ENCODE results near the gene GPHN.

GPHN gene

DNA sequence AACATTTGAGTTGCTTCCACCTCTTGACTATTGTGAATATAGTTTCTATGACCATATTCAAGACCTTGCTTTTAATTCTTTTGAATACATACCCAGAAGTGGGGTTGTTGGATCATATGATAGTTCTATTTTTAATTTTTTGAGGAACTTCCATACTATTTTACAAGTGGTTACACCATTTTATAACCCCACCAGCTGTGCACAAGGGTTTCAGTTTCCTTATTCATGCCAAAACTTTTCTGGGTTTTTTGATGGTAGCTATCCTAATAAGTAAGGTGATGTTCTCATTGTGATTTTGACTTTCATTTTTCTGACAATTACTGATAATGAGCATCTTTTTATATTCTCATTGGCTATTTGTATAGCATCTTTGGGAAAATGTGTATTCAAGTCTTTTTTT is 571.9 kb downstream of the GPHN start:
- DNase-seq = no peak

GRCh38 chr14:67108230-67108629 is 600.3 kb downstream of the GPHN start:
- no peak for DNase-seq

DNA sequence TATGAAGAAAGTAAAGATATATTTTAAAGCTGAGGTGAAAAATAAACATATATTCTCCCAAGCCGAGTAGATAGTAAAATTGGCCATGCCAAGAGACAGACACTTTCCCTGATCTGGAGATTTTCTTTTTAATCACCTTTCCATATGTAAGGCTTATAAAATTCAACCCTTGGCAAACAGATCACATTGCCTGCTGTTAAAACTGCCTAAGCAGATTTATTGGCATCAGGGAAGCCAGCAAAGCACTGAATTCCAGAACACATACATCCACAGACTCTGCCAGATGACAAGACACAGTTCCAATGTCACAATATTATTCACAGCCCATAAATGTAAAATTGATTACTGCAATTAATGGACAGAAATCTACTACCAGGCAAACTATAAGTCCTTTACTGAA is 603.1 kb downstream of the GPHN start:
- no peak for DNase-seq

DNA sequence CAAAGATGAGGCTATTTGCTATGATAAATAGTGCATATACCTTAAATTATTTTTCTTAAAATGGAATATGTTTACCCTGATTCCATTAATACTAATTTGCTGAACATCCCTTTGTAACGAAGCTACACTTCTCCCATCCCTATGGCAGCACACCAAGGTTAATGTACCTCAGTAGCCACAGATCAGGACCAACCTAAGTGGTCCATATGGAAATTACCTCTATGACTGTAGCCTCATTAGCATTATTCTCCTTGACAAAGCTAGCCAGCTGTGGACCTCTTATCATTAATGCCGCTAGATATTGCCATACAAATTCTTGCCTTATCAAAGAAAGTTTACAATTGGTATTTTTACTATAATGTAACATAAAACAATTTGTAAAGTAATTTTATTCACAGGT is 604.4 kb downstream of the GPHN start:
- no peak for DNase-seq

DNA sequence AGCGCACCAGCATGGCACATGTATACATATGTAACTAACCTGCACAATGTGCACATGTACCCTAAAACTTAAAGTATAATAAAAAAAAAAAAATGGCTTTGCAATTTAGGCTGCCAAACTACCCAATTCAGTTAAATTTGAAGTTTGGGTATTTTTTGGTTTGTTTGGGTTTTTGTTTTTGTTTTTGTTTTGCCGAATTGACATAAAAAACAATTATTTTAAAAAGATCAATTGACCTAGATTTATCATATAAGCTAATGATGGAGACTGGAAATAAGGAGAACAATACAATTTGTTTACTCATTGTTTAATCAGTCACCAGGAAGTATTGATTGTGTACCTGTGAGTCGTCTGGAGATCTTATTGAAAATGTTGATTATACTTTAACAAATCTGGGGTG is 619.2 kb downstream of the GPHN start:
- DNase-seq = no peak

GRCh38 chr14:67129768-67130167 is 621.8 kb downstream of the GPHN start:
- DNase-seq = no peak

- DNase-seq = no peak
Observed at GRCh38 chr14:67131691-67132090, 623.7 kb downstream of the GPHN start.

- DNase-seq = no peak
Observed at GRCh38 chr14:67133144-67133543, 625.2 kb downstream of the GPHN start.

- no peak for DNase-seq
Observed at GRCh38 chr14:67133595-67134441, 625.9 kb downstream of the GPHN start.

GRCh38 chr14:67137744-67138371 is 629.9 kb downstream of the GPHN start:
- DNase-seq = no peak

DNA sequence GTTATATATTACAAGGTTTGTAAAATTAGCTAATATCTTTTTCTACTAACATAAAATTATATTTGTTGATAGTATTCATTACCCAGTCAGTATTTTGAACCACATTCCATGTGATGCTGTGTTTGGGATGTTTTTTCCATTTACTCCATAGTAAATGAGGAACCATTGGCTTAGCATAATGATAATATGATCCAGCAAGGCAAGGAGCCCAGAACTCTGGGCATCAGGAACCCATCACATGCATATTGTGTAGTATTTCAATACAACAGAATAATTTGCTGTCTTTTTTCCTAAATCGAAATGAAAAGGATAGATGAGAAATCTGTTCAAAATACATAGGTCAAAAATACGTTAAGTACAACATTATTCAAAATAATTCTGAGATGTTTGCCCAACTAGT is 632.6 kb downstream of the GPHN start:
- no peak for DNase-seq

DNA sequence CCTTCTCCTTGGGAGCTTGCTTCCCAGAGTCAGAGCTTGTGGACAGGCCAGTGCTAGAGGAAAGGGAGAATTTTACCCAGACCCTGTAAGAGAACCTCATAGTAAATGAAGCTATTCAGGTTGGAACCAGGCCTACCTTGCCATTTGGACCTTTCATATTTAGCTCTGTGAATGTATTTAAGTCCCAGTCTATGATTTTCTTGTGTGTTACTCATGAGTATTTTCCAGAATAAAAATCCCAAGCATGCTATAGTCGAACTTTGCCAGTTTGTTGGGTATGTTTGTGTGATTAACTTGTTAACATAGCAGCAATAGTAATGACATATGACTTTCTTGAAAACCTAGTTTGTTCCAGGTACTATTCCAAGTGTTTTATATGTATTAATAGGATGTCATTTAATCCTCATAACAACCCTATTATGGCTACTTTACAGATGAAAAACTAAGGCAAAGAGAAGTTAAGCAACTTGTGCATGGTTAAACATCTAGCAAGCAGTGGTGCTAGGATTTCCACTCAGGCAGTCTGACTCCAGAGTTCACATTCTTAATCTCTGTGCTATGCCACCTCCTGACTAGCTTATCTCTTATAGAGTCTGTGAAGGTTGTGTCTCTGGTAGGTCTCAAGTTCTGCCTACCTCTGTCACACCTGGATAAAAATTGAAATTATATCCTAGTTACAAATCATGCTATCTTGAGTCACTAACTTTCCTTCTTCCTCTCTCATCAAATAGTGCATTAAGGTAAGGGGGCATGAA is 633.4 kb downstream of the GPHN start:
- no peak for DNase-seq

GRCh38 chr14:67151082-67151666 is 643.2 kb downstream of the GPHN start:
- no peak for DNase-seq

DNA sequence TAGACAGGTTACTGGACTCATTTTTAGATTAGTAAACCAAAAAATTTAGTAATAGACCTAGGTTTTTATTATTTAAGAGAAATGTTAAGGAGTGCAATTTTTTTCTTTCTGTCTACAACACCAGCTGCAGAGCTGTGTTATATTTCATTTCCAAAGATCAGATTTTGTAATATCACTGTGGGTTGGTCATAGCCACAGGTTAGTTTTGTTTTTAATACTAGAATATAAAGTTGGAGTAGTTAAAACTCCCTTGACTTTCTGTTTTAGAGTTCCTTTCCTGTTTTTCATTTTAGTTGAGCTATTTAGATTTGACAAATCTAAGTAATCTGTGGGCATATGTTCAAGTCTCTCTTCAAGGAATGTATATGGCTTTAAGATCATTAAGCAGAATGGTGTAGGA is 650.6 kb downstream of the GPHN start:
- no peak for DNase-seq

GRCh38 chr14:67162385-67162784 is 654.4 kb downstream of the GPHN start:
- DNase-seq = no peak

- no peak for DNase-seq
Observed at GRCh38 chr14:67166450-67166853, 658.5 kb downstream of the GPHN start.

GRCh38 chr14:67167420-67168109 is 659.6 kb downstream of the GPHN start:
- DNase-seq = no peak

- DNase-seq = no peak
Observed at GRCh38 chr14:67168110-67168441, 660.1 kb downstream of the GPHN start.

- no peak for DNase-seq
Observed at GRCh38 chr14:67170660-67171059, 662.7 kb downstream of the GPHN start.

- DNase-seq = no peak
Observed at GRCh38 chr14:67172056-67172455, 664.1 kb downstream of the GPHN start.

- DNase-seq = no peak
Observed at GRCh38 chr14:67172520-67172919, 664.6 kb downstream of the GPHN start.

DNA sequence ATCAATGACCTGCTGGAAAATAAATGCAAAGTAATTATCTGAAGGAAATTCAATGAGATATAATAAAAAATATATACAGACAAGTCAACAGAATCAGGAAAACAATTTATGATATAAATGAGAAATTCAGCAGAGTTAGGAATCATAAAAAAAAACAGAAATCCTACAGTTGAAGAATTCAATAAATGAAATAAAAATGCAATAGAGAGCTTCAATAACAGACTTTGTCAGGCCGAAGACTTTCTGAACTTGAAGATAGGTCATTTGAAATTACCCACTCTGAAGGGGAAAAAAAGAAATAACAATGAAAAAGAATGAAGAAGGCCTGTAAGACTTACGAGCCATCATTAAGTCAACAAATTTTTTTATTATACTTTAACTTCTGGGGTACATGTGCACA is 665.8 kb downstream of the GPHN start:
- no peak for DNase-seq

DNA sequence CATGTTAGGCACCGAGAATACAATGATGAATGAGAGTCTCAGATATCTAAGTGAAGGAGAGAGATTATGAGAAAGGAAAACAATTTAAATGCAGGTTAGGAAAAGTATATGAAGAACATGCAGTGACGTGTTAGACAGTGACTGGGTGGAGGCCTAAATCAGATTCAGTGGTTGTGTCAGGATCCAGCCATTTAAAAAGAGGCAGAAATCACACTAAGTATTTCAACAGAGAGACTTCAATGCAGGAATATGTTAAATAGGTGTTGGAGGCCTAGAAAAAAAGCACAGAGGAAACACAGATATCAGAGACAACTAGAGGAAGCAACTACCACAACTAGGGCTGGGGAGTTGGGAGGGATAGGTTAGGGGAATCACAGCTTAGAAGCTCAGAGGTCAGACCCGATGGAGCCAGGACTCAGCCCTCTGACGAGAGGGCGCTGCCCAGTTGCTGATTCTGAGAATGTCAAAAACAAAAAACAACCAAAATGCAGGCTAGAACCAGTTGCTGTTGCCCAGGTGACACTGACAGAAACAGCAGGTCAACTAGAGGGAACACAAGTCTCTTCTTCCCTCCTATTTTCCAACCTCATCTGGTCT is 678.3 kb downstream of the GPHN start:
- DNase-seq = no peak
